AG09319 (cell line): Measurements from ENCODE around the gene GHDC.
"Not testable (repeated sequence)": the region's sequence is repeated elsewhere in the genome, so short reads cannot be mapped to it uniquely, and the experiment has no call there.

Experiments
- DNase-seq: peaks from one replicate; pipeline ENCODE4 v3.0.0-alpha.2; 2010; ENCODE audit warnings: low read depth; ENCODE audit errors: extremely low read depth
- CTCF ChIP-seq: IDR thresholded peaks from 2 replicates; pipeline ENCODE4 v1.5.1; 2011; ENCODE audit warnings: low read depth, mild to moderate bottlenecking, inconsistent platforms, low read length, moderate library complexity

GHDC gene

DNA sequence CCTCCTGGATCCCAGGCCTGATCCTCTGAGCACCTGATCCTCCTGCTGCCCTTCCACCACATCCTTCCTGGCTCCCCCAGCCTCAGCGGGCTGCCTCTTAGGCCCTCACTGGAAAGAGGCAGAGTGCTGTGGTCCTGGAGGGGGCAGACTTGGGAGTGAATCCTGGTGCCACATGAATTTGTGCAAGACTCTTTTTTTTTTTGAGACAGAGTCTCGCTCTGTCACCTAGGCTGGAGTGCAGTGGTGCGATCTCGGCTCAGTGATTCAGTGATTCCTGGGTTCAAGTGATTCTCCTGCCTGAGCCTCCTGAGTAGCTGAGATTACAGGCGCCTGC lies 3.1 kb downstream of the GHDC start:
- no peak for TF ChIP-seq CTCF
- no peak for DNase-seq

- DNase-seq = no peak
- no peak for TF ChIP-seq CTCF
These were observed 3.6 kb downstream of the GHDC start for GRCh38 chr17:42190491-42191274.

GRCh38 chr17:42189651-42189965 lies 4.7 kb downstream of the GHDC start:
- no peak for DNase-seq
- TF ChIP-seq CTCF = no peak

DNA sequence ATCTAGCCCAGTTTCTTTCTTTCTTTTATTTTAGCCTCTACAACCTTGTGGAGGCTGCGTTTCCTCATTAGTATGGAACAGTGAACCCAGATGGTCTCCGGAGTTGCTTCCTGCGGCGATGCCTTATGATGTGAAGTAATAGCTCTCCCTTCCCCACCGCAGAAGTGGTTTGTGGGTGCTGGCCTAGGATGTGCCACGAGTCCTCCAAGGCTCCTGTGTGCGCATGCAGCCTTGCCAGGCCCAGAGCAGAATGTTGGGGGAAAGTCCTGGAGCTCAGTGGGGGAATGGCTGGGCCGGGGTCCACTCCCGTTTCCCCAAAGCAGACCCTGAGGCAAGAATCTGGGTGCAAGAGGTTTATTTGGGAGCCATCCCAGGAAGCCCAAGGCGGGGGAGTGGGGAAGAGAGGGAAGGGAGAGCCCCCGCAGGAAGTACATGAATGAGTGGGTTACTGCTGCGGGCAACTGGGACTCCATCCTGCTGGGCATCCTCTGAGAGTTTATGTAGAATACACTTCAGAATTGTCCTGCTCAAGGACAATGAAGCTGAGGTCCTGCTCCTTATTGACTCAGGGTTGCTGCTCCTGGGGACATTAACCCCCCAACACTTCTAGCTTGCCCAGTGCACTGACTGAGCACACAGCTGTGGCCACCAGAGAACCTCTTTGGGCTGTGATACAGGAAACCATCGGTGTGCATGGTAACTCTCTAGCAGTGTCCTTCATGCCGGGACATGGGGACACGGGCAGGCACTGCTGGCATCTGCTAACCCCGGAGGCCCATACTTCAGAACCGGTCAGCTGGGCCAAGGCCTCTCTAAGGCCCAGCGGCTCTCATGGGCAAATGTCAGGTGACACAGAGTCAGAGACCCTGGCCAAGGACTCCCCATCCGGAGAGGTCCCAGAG lies 5.3 kb downstream of the GHDC start:
- DNase-seq = no peak
- no peak for TF ChIP-seq CTCF

GRCh38 chr17:42187833-42188232 lies 6.5 kb downstream of the GHDC start:
- no peak for TF ChIP-seq CTCF
- no peak for DNase-seq

DNA sequence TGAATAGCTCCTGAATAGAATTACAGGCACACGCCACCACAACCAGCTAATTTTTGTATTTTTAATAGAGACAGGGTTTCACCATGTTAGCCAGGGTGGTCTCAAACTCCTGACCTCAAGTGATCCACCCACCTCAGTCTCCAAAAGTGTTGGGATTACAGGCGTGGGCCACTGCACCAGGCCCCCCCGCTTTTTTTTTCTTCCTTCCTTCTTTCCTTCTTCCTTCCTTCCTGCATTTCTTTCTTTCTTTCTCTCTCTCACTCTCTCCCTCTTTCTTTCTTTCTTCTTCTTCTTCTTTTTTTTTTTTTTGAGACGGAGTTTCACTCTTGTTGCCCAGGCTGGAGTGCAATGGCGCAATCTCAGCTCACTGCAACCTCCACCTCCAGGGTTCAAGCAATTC lies 8.1 kb downstream of the GHDC start:
- not testable (repeated sequence) for DNase-seq

DNA sequence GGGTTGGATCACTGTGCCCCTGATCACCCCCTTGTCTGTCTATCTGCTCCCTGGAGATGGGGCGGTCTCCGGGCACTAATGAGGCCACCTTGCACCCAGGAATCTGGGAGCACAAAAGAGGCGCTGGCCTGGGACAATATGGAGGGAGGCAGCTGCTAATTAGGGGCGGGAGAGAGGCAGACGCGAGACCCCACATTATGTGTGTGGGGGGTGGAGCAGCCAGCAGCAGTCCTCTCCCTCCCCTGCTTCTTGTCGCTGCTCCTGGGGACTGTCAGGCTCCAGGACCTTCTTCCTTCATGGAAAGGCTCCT lies 8.7 kb downstream of the GHDC start:
- TF ChIP-seq CTCF = no peak
- no peak for DNase-seq
